ENCODE measurements around the gene CCR6. TPM values are rescaled to one million over a fixed set of nuclear protein-coding genes. Genes with fewer than 3 reads are reported as not detected.
"Not testable (repeated sequence)": the region's sequence is repeated elsewhere in the genome, so short reads cannot be mapped to it uniquely, and the experiment has no call there.

Gene CCR6
- total and polyA plus RNA-seq, 12 donors = not detected

DNA sequence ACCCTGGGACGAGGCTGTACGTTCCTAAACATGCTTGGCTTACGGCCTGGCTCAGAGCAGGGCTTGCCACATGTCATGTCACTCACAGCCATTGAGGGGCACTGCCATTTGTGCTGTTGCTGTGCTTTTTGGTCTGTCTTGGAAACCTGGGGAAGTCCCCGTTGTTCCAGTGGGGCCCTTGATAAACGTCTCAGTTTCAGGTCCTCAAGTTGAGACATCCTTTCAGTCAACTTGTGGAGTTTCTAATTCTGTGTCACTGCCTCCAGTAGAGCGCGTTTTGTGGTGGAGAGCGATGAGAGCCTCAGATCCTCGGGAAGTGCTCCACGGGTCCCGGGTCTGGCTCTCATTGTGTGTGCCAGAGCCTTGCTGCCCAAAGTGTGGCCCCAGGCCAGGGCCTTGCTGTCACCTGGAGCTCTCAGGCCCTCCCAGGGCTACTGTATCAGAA, 43.0 kb upstream of the CCR6 start:
- no peak overlapping the region for H3K27ac ChIP-seq
- H3K36me3 ChIP-seq (replicated peaks in 1 of 2) = no peaks in the 10 kb centered on the region
- no peak for DNase-seq
- H3K4me1 ChIP-seq (replicated peaks in 1 of 2) = no peaks in the 10 kb centered on the region
- 77 to 89% (median 83%) methylated on average over 11 of the region's 11 CpGs for WGBS, 4 donors
- H3K4me3 ChIP-seq = no peak overlapping the region
- intact Hi-C loops (cut with DNase I) = no loop called here
- H3K27me3 ChIP-seq = no peaks in the 10 kb centered on the region
- no peaks in the 10 kb centered on the region for H3K9me3 ChIP-seq (replicated peaks in 1 of 3)
- TF ChIP-seq POLR2A (IDR thresholded peaks at IDR 0.05) (no peak), CTCF (IDR thresholded peaks at IDR 0.05) (no peak)

DNA sequence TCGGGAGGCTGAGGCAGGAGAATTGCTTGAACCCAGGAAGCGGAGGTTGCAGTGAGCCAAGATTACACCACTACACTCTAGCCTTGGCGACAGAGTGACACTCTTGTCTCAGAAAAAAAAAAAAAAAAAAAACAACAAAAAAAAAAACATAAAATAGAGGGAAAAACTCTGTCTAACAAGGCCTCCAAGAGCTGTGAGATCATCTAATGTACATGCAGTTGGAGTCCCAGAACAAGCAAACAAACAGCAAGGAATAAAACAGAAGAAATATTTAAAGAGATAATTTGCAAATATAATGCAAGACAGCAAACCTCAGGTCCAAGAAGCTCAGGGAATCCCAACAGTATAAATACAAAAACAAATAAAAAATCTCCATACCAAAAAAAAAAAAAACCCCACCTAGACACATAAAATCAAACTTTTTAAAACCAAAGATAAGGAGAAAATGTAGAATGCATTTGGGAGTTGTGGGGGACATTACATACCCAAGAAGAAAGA, 35.0 kb upstream of the CCR6 start:
- 81 to 94% (median 89%) methylated on average over 3 of the region's 3 CpGs for WGBS, 4 donors
- no peaks in the 10 kb centered on the region for H3K36me3 ChIP-seq (replicated peaks in 1 of 2)
- no peak overlapping the region for H3K27ac ChIP-seq
- H3K9me3 ChIP-seq (replicated peaks in 1 of 3) = no peaks in the 10 kb centered on the region
- H3K27me3 ChIP-seq = no peaks in the 10 kb centered on the region
- no peak for DNase-seq
- H3K4me1 ChIP-seq (replicated peaks in 1 of 2) = no peaks in the 10 kb centered on the region
- intact Hi-C loops (cut with DNase I) = no loop called here
- no peak overlapping the region for H3K4me3 ChIP-seq
- TF ChIP-seq POLR2A (IDR thresholded peaks at IDR 0.05) = no peak
- TF ChIP-seq CTCF (IDR thresholded peaks at IDR 0.05) = no peak

GRCh38 chr6:167088741-167089140, 34.2 kb upstream of the CCR6 start:
- H3K27ac ChIP-seq; H3K36me3 ChIP-seq (replicated peaks in 1 of 2); DNase-seq; H3K9me3 ChIP-seq (replicated peaks in 1 of 3); H3K27me3 ChIP-seq; H3K4me1 ChIP-seq (replicated peaks in 1 of 2); intact Hi-C loops (cut with DNase I); H3K4me3 ChIP-seq: not testable (repeated sequence)

GRCh38 chr6:167089243-167090142, 33.4 kb upstream of the CCR6 start:
- 83 to 92% (median 87%) methylated on average over 9 to 11 of the region's 11 CpGs for WGBS, 4 donors
- H3K27me3 ChIP-seq = no peaks in the 10 kb centered on the region
- DNase-seq = no peak
- intact Hi-C loops (cut with DNase I) = no loop called here
- no peaks in the 10 kb centered on the region for H3K4me1 ChIP-seq (replicated peaks in 1 of 2)
- H3K9me3 ChIP-seq (replicated peaks in 1 of 3) = no peaks in the 10 kb centered on the region
- no peak overlapping the region for H3K27ac ChIP-seq
- H3K36me3 ChIP-seq (replicated peaks in 1 of 2) = no peaks in the 10 kb centered on the region
- no peak for TF ChIP-seq CTCF (IDR thresholded peaks at IDR 0.05)
- TF ChIP-seq POLR2A (IDR thresholded peaks at IDR 0.05) = no peak
- no peak overlapping the region for H3K4me3 ChIP-seq

DNA sequence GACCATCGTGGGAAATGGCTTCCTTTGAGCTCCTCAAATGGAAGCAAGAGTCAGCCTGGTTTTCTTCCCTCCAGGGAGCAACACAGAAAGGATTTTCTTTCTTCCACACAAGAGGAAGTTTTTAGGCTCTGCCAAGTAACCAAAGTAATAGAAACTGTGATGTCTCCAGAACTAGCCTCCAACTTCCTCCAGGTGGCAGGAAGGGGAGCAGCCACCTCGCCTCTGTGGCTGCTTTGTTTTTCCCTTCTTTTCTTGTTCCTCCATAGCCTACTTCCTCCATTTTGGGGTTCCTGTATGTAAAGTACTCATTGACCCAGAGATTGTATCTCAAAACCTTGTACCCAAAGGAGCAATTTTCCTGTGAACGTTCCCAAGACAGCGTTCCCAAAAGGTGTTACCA, 32.7 kb upstream of the CCR6 start:
- Histone ChIP-seq H3K4me3 (no peak overlapping the region), H3K36me3 (replicated peaks in 1 of 2) (no peaks in the 10 kb centered on the region), H3K9me3 (replicated peaks in 1 of 3) (no peaks in the 10 kb centered on the region), H3K4me1 (replicated peaks in 1 of 2) (no peaks in the 10 kb centered on the region), H3K27me3 (no peaks in the 10 kb centered on the region), H3K27ac (no peak overlapping the region)
- TF ChIP-seq CTCF (IDR thresholded peaks at IDR 0.05) (no peak), POLR2A (IDR thresholded peaks at IDR 0.05) (no peak)
- intact Hi-C loops (cut with DNase I) = no loop called here
- 68 to 87% (median 80%) methylated on average over 4 of the region's 4 CpGs for WGBS, 4 donors
- DNase-seq = no peak
